ENCODE results near the gene SOWAHB.

DNA sequence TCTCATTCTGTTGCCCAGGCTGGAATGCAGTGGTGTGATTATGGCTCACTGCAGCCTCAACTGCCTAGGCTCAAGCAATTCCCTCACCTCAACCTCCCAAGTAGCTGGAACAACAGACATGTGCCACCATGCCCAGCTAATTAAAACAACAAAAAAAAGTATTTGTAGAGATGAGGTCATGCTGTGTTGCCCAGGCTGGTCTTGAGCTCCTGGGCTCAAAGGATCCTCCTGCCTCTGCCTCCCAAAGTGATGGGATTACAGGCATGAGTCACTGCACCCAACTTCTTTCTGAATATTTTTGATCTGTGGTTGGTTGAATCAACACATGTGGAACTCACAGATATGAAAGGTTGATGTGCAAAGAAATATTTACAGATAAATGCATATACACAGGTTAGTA lies 33.1 kb upstream of the SOWAHB start:
- TF ChIP-seq POLR2A (IDR thresholded peaks at IDR 0.05) (no peak), EP300 (IDR thresholded peaks at IDR 0.05) (no peak)
- TF ChIP-seq, protein P1, sequence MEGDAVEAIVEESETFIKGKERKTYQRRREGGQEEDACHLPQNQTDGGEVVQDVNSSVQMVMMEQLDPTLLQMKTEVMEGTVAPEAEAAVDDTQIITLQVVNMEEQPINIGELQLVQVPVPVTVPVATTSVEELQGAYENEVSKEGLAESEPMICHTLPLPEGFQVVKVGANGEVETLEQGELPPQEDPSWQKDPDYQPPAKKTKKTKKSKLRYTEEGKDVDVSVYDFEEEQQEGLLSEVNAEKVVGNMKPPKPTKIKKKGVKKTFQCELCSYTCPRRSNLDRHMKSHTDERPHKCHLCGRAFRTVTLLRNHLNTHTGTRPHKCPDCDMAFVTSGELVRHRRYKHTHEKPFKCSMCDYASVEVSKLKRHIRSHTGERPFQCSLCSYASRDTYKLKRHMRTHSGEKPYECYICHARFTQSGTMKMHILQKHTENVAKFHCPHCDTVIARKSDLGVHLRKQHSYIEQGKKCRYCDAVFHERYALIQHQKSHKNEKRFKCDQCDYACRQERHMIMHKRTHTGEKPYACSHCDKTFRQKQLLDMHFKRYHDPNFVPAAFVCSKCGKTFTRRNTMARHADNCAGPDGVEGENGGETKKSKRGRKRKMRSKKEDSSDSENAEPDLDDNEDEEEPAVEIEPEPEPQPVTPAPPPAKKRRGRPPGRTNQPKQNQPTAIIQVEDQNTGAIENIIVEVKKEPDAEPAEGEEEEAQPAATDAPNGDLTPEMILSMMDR (IDR thresholded peaks at IDR 0.05), result no peak
